GM23338 (cell line): ENCODE data around the gene NPAS3.

Experiments
- CTCF ChIP-seq, 2 experiments: fragments of 200-600 bp in 1 of 2; sonication (generic) in 1 of 2; conservative IDR thresholded peaks; 2 replicates each; pipeline versions ENCODE4 v1.5.1 to v1.6.1; 2016 to 2017; ENCODE audit warnings: antibody characterized with exemption in 2 of 2, low read depth in 2 of 2, mild to moderate bottlenecking in 2 of 2, moderate library complexity in 1 of 2
- STAT1 ChIP-seq: IDR thresholded peaks from one replicate; pipeline ENCODE4 v1.6.1; 2016; ENCODE audit warnings: antibody characterized with exemption; ENCODE audit not compliant: unreplicated experiment

DNA sequence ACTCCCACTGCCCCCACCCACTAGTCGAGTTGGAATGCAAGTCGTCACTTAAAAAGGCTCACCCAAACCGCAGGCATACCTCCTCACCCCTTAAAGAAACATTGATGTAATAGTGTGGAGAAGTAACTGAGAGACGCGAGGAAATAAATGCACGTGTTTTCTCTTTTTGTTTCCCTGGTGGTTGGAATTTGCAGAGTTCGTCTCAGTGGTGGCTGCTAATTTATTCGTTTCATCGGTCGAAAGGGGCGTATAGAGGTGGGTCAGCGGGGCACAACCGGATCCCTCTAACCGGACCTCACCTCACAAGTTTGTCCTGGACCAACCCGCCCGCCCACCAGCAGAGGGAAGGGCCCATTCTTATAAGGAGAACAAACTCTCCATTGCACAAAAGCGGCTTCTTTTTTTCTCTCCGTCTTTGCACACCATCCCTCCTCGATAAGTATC, 5.0 kb upstream of the NPAS3 start:
- TF ChIP-seq CTCF (conservative IDR thresholded peaks at IDR 0.05; ENCODE audit: low read depth in 2 of 2) (peak in 1 of 2 experiments; percentile 24; a peak in 2 of 4 replicates), STAT1 (no peak)
